A673 (cell line): ENCODE data around the gene MPPED2. TPM values are rescaled to one million over a fixed set of nuclear protein-coding genes. Genes with fewer than 3 reads are reported as not detected.

Experiments used
- BruUV-seq: library from RNA; stranded (reverse); fragments of 400-500 nt; replicated peaks from 2 replicates; lab custom pipeline; 2021; lab: Mats Ljungman, UMichigan
- CTCF ChIA-PET: fragments of 300-600 bp; sonication (Branson Sonifier 250); formaldehyde crosslinking; loops from one replicate; lab custom pipeline; 2022; ENCODE audit warnings: antibody characterized with exemption; lab: Charles Lee
- POLR2A ChIA-PET: fragments of 300-600 bp; sonication (Branson Sonifier 250); formaldehyde crosslinking; loops from one replicate; lab custom pipeline; 2022; ENCODE audit warnings: antibody characterized with exemption; ENCODE audit not compliant: low non-redundant PET; lab: Charles Lee
- DNase-seq: peaks from one replicate; pipeline ENCODE4 v3.0.0-alpha.2; 2015; ENCODE audit warnings: low spot score
- H3K27ac ChIP-seq: fragments of 200-600 bp; sonication (generic); 2 replicates; pipeline ENCODE4 v1.5.1; 2016; ENCODE audit warnings: mixed run types, low read depth, mild to moderate bottlenecking, mixed read lengths, antibody characterized with exemption, low read length; ENCODE audit not compliant: poor library complexity, severe bottlenecking
- H3K27me3 ChIP-seq: fragments of 200-600 bp; sonication (generic); replicated peaks from 2 replicates; pipeline ENCODE4 v1.6.1; 2017; ENCODE audit warnings: mixed run types, low read depth, mild to moderate bottlenecking, mixed read lengths, antibody characterized with exemption, low read length; ENCODE audit not compliant: insufficient read depth, poor library complexity
- H3K36me3 ChIP-seq: fragments of 200-600 bp; sonication (generic); 2 replicates; pipeline ENCODE4 v1.6.1; 2016; ENCODE audit warnings: mixed run types, mild to moderate bottlenecking, mixed read lengths, antibody characterized with exemption, low read length; ENCODE audit not compliant: insufficient read depth, poor library complexity, severe bottlenecking
- H3K4me1 ChIP-seq: fragments of 200-600 bp; sonication (generic); 2 replicates; pipeline ENCODE4 v1.6.1; 2017; ENCODE audit warnings: mixed run types, mild to moderate bottlenecking, mixed read lengths, antibody characterized with exemption, low read length; ENCODE audit not compliant: insufficient read depth, poor library complexity, severe bottlenecking
- H3K4me3 ChIP-seq: fragments of 200-600 bp; sonication (generic); 2 replicates; pipeline ENCODE4 v1.5.1; 2016; ENCODE audit warnings: low read depth, mixed run types, mild to moderate bottlenecking, mixed read lengths, low read length; ENCODE audit not compliant: poor library complexity, severe bottlenecking
- H3K9me3 ChIP-seq: fragments of 200-600 bp; sonication (generic); 2 replicates; pipeline ENCODE4 v1.6.1; 2016; ENCODE audit warnings: mixed run types, low read depth, mild to moderate bottlenecking, mixed read lengths, antibody characterized with exemption, low read length; ENCODE audit not compliant: poor library complexity, severe bottlenecking
- CTCF ChIP-seq: fragments of 300-800, 200-600 bp; sonication (generic); conservative IDR thresholded peaks from 2 replicates; pipeline ENCODE4 v1.5.1; 2017; ENCODE audit warnings: low read depth, mild to moderate bottlenecking, antibody characterized with exemption, low read length, moderate library complexity, mixed read lengths
- EZH2 ChIP-seq: fragments of 200-600 bp; sonication (generic); IDR thresholded peaks from 2 replicates; pipeline ENCODE4 v1.6.1; 2017; ENCODE audit warnings: borderline replicate concordance, low read depth, mild to moderate bottlenecking, mixed read lengths, antibody characterized with exemption, low read length; ENCODE audit not compliant: poor library complexity, severe bottlenecking
- intact Hi-C: fragments of 100-400 bp; cut with micrococcal nuclease; formaldehyde crosslinking; loops from one replicate; pipeline ENCODE4 v1.10.0; 2022; ENCODE audit not compliant: unreplicated experiment
- total RNA-seq: library from RNA; stranded (reverse); gene quantifications from 2 replicates; pipeline ENCODE4 v1.2.3, GENCODE V29; 2021

Gene MPPED2
- total RNA-seq, 1 experiment from 2014 or later = 2.0 TPM

GRCh38 chr11:30501744-30502143 lies 84.4 kb downstream of the MPPED2 start:
- Histone ChIP-seq H3K9me3 (no peaks in the 10 kb centered on the region), H3K27ac (no peak overlapping the region), H3K4me3 (no peak overlapping the region), H3K36me3 (no peaks in the 10 kb centered on the region), H3K27me3 (no peaks in the 10 kb centered on the region), H3K4me1 (no peaks in the 10 kb centered on the region)
- intact Hi-C loops = no loop called here
- no TSS peak for BruUV-seq
- CTCF ChIA-PET = no interaction called here
- POLR2A ChIA-PET = no interaction called here
- TF ChIP-seq CTCF (no peak), EZH2 (no peak)
- DNase-seq = no peak

DNA sequence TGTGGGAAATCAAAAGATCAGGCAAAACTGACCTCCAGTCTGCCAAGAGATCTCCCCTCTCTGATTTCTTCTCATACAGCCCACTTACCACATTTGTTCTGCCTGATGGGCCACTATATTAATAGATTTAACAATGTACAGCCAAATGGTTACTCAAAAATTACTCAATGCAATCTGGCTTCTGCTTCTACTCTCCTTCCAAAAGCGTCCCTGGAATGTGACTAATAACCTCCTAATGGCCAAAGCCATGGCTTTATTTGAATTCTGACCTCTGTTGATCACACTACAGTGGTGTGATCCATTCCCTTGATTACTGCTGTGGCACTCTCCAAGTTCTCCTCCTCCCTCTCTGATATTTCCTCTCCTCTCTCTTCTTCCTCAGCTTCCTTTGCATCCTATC lies 86.2 kb downstream of the MPPED2 start:
- Histone ChIP-seq H3K27me3 (no peaks in the 10 kb centered on the region), H3K9me3 (no peaks in the 10 kb centered on the region), H3K4me1 (peaks cover 13% of the 10 kb centered on the region), H3K36me3 (no peaks in the 10 kb centered on the region), H3K4me3 (no peak overlapping the region), H3K27ac (no peak overlapping the region)
- no peak for DNase-seq
- CTCF ChIA-PET = no interaction called here
- intact Hi-C loops = no loop called here
- BruUV-seq = no TSS peak
- no peak for TF ChIP-seq CTCF
- TF ChIP-seq EZH2 = no peak
- POLR2A ChIA-PET = no interaction called here

GRCh38 chr11:30497600-30497999 lies 88.6 kb downstream of the MPPED2 start:
- ChIA-PET POLR2A (no interaction called here), CTCF (no interaction called here)
- TF ChIP-seq CTCF (no peak), EZH2 (no peak)
- no TSS peak for BruUV-seq
- H3K4me3 ChIP-seq = no peak overlapping the region
- no peak overlapping the region for H3K27ac ChIP-seq
- peaks cover 13% of the 10 kb centered on the region for H3K4me1 ChIP-seq
- no peak for DNase-seq
- intact Hi-C loops = no loop called here
- H3K36me3 ChIP-seq = no peaks in the 10 kb centered on the region
- H3K9me3 ChIP-seq = no peaks in the 10 kb centered on the region
- H3K27me3 ChIP-seq = no peaks in the 10 kb centered on the region
